Central memory CD4-positive, alpha-beta T cell (primary cell): ENCODE measurements around the gene KRTAP2-1.
"Not testable (repeated sequence)": the region's sequence is repeated elsewhere in the genome, so short reads cannot be mapped to it uniquely, and the experiment has no call there.

ENCODE experiments used
- DNase-seq: peaks from one replicate; pipeline ENCODE4 v3.0.0; 2022

KRTAP2-1 gene

GRCh38 chr17:41055130-41055529 lies 8.0 kb upstream of the KRTAP2-1 start, which contains the start of gene KRTAP2-2:
TSS of gene KRTAP2-2 (minus strand) at chr17:41055230. CDS start at chr17:41055211, 19 bp downstream.
- not testable (repeated sequence) for DNase-seq

GRCh38 chr17:41054556-41054955 lies 7.4 kb upstream of the KRTAP2-1 start:
- not testable (repeated sequence) for DNase-seq

- DNase-seq: no peak
Observed at GRCh38 chr17:41054025-41054424, 6.9 kb upstream of the KRTAP2-1 start.

- no peak for DNase-seq
Observed at GRCh38 chr17:41052566-41052965, 5.5 kb upstream of the KRTAP2-1 start.

- no peak for DNase-seq
Observed at GRCh38 chr17:41049110-41049509, 2.0 kb upstream of the KRTAP2-1 start.

DNA sequence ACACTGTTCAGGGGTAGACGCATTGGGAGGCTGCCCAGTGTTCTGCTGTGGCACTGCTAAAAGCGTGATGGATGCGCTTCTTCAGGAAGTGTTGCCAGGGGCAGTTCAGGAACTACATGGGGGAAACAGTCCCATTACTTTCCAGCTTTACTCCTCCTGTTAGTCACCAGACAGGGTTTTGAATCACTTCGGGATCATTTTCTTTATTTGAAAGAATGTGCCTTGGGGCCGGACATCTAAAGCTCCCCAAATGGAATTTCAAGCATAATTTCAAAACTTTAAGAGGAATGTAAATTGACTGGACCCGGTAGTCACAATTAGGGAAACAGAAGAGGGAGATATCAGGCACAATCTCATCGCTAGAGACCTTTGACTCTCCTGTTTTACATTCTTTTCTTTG lies 1.3 kb upstream of the KRTAP2-1 start:
- no peak for DNase-seq

GRCh38 chr17:41042953-41043352 lies 4.2 kb downstream of the KRTAP2-1 start:
- DNase-seq: no peak

- not testable (repeated sequence) for DNase-seq
Observed at GRCh38 chr17:41040783-41041571, 6.1 kb downstream of the KRTAP2-1 start, which contains the start of gene KRTAP1-1. TSS of gene KRTAP1-1 (minus strand) at chr17:41041450. CDS start at chr17:41041397, 53 bp downstream.

GRCh38 chr17:41037853-41038350 lies 9.2 kb downstream of the KRTAP2-1 start:
- no peak for DNase-seq

DNA sequence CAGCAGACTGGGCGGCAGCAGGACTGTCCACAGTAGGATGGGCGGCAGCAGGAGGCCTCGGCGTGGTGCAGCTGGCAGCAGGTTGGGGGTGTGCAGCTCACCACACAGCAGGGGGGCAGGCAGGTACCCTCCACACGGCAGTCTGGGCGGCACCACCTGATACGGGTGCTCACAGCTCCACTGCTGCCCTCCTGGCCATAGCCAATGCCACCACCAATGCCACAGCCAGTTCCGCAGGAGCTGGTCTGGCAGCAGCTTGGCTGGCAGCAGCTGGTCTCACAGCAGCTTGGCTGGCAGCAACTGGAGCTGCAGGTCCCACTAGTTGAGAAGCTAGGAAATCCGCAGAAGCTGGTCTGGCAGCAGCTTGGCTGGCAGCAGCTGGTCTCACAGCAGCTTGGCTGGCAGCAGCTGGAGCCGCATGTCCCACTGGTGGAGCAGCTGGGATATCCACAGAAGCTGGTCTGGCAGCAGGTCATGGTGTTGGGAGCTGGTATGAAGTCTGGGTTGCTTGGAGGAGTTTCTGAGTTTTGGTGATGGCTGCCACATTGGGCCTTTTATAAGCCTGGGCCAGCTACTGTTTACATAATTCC lies 12.7 kb downstream of the KRTAP2-1 start, which contains the start of gene KRTAP1-3:
KRTAP1-3 (minus strand) TSS at position 529 of the 590 bp plus-strand sequence; CDS start at position 476, 53 bp downstream.
- not testable (repeated sequence) for DNase-seq

- DNase-seq: no peak
Observed at GRCh38 chr17:41029633-41030245, 17.4 kb downstream of the KRTAP2-1 start, which contains the start of gene KRTAP1-4. TSS of gene KRTAP1-4 (minus strand) at chr17:41030195. CDS start at chr17:41030078, 117 bp downstream.

GRCh38 chr17:41026715-41027471 lies 20.2 kb downstream of the KRTAP2-1 start, which contains the start of gene KRTAP1-5:
TSS of gene KRTAP1-5 (minus strand) at chr17:41027208. CDS start at chr17:41027155, 53 bp downstream.
- no peak for DNase-seq

DNA sequence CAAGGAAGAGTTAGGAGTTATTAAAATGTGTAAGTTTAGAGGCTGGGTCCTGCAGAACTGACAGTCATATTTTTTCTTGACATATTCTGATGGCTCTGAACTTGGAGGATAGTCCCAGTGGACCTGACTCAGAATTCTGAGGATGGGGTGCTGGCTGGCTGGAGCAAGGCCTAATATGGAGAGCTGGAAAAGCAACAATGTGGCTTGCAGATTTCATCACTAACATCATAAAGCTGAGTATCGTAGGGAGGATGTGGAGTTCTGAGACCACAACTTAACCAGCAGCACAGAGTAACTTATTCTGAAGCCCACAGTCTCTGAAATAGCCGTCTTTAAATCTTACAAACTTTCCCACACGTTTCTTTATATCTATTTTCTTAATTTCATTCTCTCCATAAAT lies 22.4 kb downstream of the KRTAP2-1 start:
- DNase-seq: no peak

DNA sequence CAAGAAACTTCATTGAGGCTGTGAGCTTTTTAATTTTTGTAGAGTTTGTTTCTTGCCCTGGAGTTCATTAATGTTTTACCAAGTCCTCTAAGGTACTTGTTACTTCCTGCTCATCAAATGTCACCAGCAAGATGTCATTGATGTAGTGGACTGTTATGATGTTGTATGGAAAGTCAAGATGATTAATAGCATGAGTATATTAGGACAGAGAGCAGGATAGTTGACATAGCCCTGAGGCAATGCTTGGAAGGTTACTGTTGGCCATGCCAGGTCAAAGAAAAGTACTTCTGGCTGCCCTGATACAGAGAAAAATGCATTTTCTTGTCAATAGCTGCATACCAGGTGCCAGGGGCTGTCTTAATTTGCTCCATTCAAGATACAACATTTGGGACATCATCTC lies 26.8 kb downstream of the KRTAP2-1 start:
- no peak for DNase-seq

- DNase-seq: no peak
Observed at GRCh38 chr17:41019415-41019814, 27.7 kb downstream of the KRTAP2-1 start.

- no peak for DNase-seq
Observed at GRCh38 chr17:41018541-41018940, 28.6 kb downstream of the KRTAP2-1 start.

GRCh38 chr17:41016578-41017215 lies 30.4 kb downstream of the KRTAP2-1 start:
- no peak for DNase-seq

DNA sequence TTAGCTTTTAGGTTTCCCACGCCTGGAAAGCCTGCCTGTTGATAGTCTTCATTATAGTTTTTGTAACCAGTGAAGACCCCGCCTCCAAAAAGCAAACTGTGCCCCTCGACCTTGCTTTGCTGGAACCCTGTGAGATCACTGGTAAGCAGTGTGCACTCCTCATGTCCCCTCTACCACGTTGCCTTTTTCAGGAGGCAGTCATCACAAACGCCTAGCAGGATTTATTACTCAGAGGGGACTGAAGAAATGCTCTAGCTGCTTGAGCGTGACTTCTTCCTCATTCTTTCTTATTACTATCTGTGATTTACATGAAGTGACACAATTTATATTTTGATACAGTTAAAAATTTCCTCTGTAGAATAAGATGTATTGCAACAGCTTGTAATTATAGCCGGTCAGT lies 31.7 kb downstream of the KRTAP2-1 start:
- no peak for DNase-seq

DNA sequence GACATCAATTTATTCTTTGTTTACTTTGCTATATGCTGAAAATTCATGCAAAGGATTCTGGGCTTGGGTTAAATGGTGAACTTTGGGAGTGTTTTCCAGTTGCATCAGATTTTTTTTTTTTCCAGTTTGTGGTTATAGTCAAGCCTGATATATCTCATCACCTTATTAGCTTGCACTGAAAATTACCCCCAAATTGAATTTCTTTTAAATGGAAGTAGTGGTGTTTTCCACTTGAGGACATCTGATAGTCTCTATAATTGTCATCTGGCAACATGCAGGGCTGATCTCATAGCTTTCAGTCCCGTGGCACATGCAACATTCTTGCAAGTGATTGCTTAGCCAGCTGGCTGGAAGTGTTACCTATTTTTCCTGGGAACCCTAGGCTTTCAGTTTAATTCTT lies 33.5 kb downstream of the KRTAP2-1 start:
- no peak for DNase-seq

DNA sequence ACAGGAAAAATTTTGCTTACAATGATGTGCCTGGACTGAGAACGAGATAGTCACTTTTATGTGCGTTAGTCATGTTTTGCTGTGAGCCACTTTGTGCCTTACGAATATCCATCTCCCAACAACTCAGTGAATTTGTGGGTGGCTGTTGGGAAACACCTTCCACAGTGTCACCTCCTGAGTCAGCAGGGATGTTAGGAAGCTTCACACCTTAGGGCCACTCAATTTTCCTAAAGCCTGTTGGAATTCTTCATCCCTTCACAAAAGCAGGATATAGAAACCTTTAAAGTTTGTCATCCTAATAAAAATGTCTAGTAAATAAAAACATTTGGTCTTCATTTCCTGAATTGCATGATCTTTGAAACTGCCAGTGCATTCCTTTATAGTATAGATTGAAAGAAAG lies 33.9 kb downstream of the KRTAP2-1 start:
- DNase-seq: no peak

GRCh38 chr17:41012326-41013120 lies 34.6 kb downstream of the KRTAP2-1 start:
- DNase-seq: no peak
